Erythroblast (primary cell): ENCODE results near the gene DEXI.

ENCODE experiments used
- GATA1 ChIP-seq: IDR thresholded peaks from 2 replicates; pipeline ENCODE4 v1.6.1; 2011; ENCODE audit warnings: low read depth, mild to moderate bottlenecking, control low read depth, low read length, moderate library complexity
- POLR2A ChIP-seq: IDR thresholded peaks from 2 replicates; pipeline ENCODE4 v1.6.1; 2011; ENCODE audit warnings: mild to moderate bottlenecking, low read length

DNA sequence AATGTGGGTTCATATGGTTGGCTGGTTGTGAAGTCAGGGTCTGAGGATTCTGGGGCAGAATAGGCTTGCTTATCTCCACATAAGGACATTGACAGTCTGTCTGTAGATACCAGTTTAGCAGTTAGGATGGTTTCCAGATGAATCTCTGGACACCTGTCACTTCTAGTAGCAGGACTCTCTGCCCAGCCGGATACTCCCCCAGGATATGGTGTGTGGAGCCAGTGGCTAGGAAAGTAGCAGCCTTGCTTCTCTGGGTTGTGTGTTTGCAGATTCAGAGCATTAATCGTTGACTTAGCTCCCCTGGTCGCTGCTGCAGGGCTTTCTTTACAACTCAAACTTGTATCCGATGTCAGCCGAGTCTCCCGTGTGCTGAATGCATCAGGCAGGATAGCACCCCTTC lies 47.3 kb upstream of the DEXI start:
- TF ChIP-seq POLR2A, result no peak
- no peak for TF ChIP-seq GATA1
